H9 (cell line): ENCODE measurements around the gene IGSF1. TPM values are rescaled to one million over a fixed set of nuclear protein-coding genes. Genes with fewer than 3 reads are reported as not detected.

Experiments
- DNase-seq: peaks from one replicate; pipeline ENCODE4 v3.0.0-alpha.2; 2017
- H2AFZ ChIP-seq: one replicate; pipeline ENCODE4 v1.6.1; 2013; ENCODE audit warnings: mild to moderate bottlenecking, low read length, control low read depth, moderate library complexity
- H2AK5ac ChIP-seq: 2 replicates; pipeline ENCODE4 v1.6.1; 2013; ENCODE audit warnings: low read length, control low read depth, mixed read lengths; ENCODE audit not compliant: insufficient read length
- H2BK120ac ChIP-seq: one replicate; pipeline ENCODE4 v1.6.1; 2013; ENCODE audit warnings: low read depth, mild to moderate bottlenecking, low read length, control low read depth, inconsistent platforms; ENCODE audit not compliant: poor library complexity, severe bottlenecking
- H2BK12ac ChIP-seq: 2 replicates; pipeline ENCODE4 v1.6.1; 2013; ENCODE audit warnings: low read length, control low read depth, mixed read lengths, low read depth; ENCODE audit not compliant: insufficient read length
- H2BK15ac ChIP-seq: 2 replicates; pipeline ENCODE4 v1.6.1; 2013; ENCODE audit warnings: low read depth, low read length, control low read depth
- H2BK20ac ChIP-seq: one replicate; pipeline ENCODE4 v1.6.1; 2013; ENCODE audit warnings: low read depth, mild to moderate bottlenecking, low read length, control low read depth, inconsistent platforms; ENCODE audit not compliant: poor library complexity, severe bottlenecking
- H2BK5ac ChIP-seq: 2 replicates; pipeline ENCODE4 v1.6.1; 2013; ENCODE audit warnings: low read length, control low read depth, mixed read lengths; ENCODE audit not compliant: insufficient read length
- H3K14ac ChIP-seq: 2 replicates; pipeline ENCODE4 v1.6.1; 2013; ENCODE audit warnings: low read length, control low read depth; ENCODE audit not compliant: insufficient read depth
- H3K18ac ChIP-seq: 2 replicates; pipeline ENCODE4 v1.6.1; 2013; ENCODE audit warnings: low read depth, mild to moderate bottlenecking, mixed read lengths, low read length, control low read depth; ENCODE audit not compliant: insufficient read length
- H3K23ac ChIP-seq: 2 replicates; pipeline ENCODE4 v1.6.1; 2013; ENCODE audit warnings: low read length, control low read depth, mixed read lengths, low read depth; ENCODE audit not compliant: insufficient read length
- H3K23me2 ChIP-seq: 2 replicates; pipeline ENCODE4 v1.6.1; 2013; ENCODE audit warnings: low read depth, mild to moderate bottlenecking, mixed read lengths, low read length, control low read depth; ENCODE audit not compliant: insufficient read length, poor library complexity, severe bottlenecking
- H3K27ac ChIP-seq: 2 replicates; pipeline ENCODE4 v1.5.1; 2013; ENCODE audit warnings: low read length, control low read depth, mixed read lengths, low read depth; ENCODE audit not compliant: insufficient read length
- H3K27me3 ChIP-seq: 2 replicates; pipeline ENCODE4 v1.6.1; 2013; ENCODE audit warnings: low read length, control low read depth, inconsistent platforms; ENCODE audit not compliant: insufficient read depth
- H3K4ac ChIP-seq: 2 replicates; pipeline ENCODE4 v1.6.1; 2013; ENCODE audit warnings: low read depth, mild to moderate bottlenecking, control low read depth, inconsistent platforms, low read length, moderate library complexity
- H3K4me1 ChIP-seq: 2 replicates; pipeline ENCODE4 v1.6.1; 2013; ENCODE audit warnings: low read length, control low read depth, inconsistent platforms; ENCODE audit not compliant: insufficient read depth
- H3K4me2 ChIP-seq: 2 replicates; pipeline ENCODE4 v1.6.1; 2013; ENCODE audit warnings: low read length, control low read depth, mixed read lengths; ENCODE audit not compliant: insufficient read length, insufficient read depth
- H3K56ac ChIP-seq: 2 replicates; pipeline ENCODE4 v1.6.1; 2013; ENCODE audit warnings: low read depth, mild to moderate bottlenecking, mixed read lengths, low read length, control low read depth; ENCODE audit not compliant: insufficient read length
- H3K79me1 ChIP-seq: 2 replicates; pipeline ENCODE4 v1.6.1; 2013; ENCODE audit warnings: low read depth, mild to moderate bottlenecking, moderate library complexity, low read length, control low read depth, inconsistent platforms; ENCODE audit not compliant: insufficient read depth, poor library complexity, severe bottlenecking
- H3K79me2 ChIP-seq: 2 replicates; pipeline ENCODE4 v1.6.1; 2013; ENCODE audit warnings: low read length, control low read depth, inconsistent platforms; ENCODE audit not compliant: insufficient read depth
- H3K9ac ChIP-seq: 2 replicates; pipeline ENCODE4 v1.6.1; 2013; ENCODE audit warnings: low read length, control low read depth, mixed read lengths; ENCODE audit not compliant: insufficient read length; ENCODE audit errors: extremely low read depth
- H3K9me3 ChIP-seq: one replicate; pipeline ENCODE4 v1.6.1; 2013; ENCODE audit warnings: low read depth, low read length, inconsistent platforms; ENCODE audit not compliant: control insufficient read depth
- H3T11ph ChIP-seq: one replicate; pipeline ENCODE4 v1.6.1; 2013; ENCODE audit warnings: mild to moderate bottlenecking, low read length, control low read depth, inconsistent platforms
- H4K20me1 ChIP-seq: one replicate; pipeline ENCODE4 v1.6.1; 2013; ENCODE audit not compliant: control insufficient read depth, insufficient read length, insufficient read depth
- H4K5ac ChIP-seq: 2 replicates; pipeline ENCODE4 v1.6.1; 2013; ENCODE audit warnings: low read depth, mild to moderate bottlenecking, mixed read lengths, low read length, control low read depth; ENCODE audit not compliant: insufficient read length
- H4K8ac ChIP-seq: replicated peaks from 2 replicates; pipeline ENCODE4 v1.6.1; 2013; ENCODE audit warnings: low read length, control low read depth, mixed read lengths, low read depth; ENCODE audit not compliant: insufficient read length
- H4K91ac ChIP-seq: 2 replicates; pipeline ENCODE4 v1.6.1; 2013; ENCODE audit warnings: low read depth, mild to moderate bottlenecking, moderate library complexity, mixed read lengths, low read length, control low read depth; ENCODE audit not compliant: insufficient read length
- H3K27ac Mint-ChIP-seq, 3 experiments: 2 replicates in 2 of 3; 3 replicates in 1 of 3; pipeline ENCODE4 v1.8.0; 2020 to 2021; ENCODE audit warnings: mixed read lengths in 3 of 3, mild to moderate bottlenecking in 1 of 3, moderate library complexity in 1 of 3
- H3K27me3 Mint-ChIP-seq: 2 replicates; pipeline ENCODE4 v1.8.0; 2021; ENCODE audit warnings: low read depth, mild to moderate bottlenecking, moderate library complexity, mixed read lengths
- H3K36me3 Mint-ChIP-seq, 3 experiments: 2 replicates in 2 of 3; 3 replicates in 1 of 3; pipeline ENCODE4 v1.8.0; 2020 to 2021; ENCODE audit warnings: low read depth in 3 of 3, mixed read lengths in 3 of 3; ENCODE audit not compliant: insufficient read depth in 1 of 3
- H3K4me1 Mint-ChIP-seq, 2 experiments: 2 replicates each; pipeline ENCODE4 v1.8.0; 2020; ENCODE audit warnings: mixed read lengths in 2 of 2
- H3K4me3 Mint-ChIP-seq, 2 experiments: 2 replicates in 1 of 2; 3 replicates in 1 of 2; pipeline ENCODE4 v1.8.0; 2020 to 2021; ENCODE audit warnings: mild to moderate bottlenecking in 2 of 2, mixed read lengths in 2 of 2, moderate library complexity in 1 of 2
- H3K9me3 Mint-ChIP-seq, 2 experiments: 2 replicates in 1 of 2; 3 replicates in 1 of 2; pipeline ENCODE4 v1.8.0; 2020; ENCODE audit warnings: mild to moderate bottlenecking in 2 of 2, mixed read lengths in 2 of 2, moderate library complexity in 1 of 2
- WGBS: extraction: QIAGEN DNeasy Blood & Tissue Kit; methylation state at CpG from one replicate; pipeline ENCODE4 v1.1.7; 2013; ENCODE audit warnings: missing lambda C conversion rate, low lambda C conversion rate, mixed read lengths; ENCODE audit not compliant: insufficient read length; ENCODE audit errors: extremely low coverage; 5-methylcytosine and 5-hydroxymethylcytosine counted together
- total RNA-seq: library from RNA; stranded (reverse); gene quantifications from 2 replicates; pipeline ENCODE4 v1.2.1, GENCODE V29; 2021
- TF ChIP-seq, protein P1 (sequence below): fragments of 200-600 bp; sonication (generic); conservative IDR thresholded peaks from 3 replicates; pipeline ENCODE4 v1.8.0; 2021; ENCODE audit warnings: antibody characterized with exemption, mild to moderate bottlenecking

IGSF1 gene
- total RNA-seq, 1 experiment from 2014 or later = 12.5 TPM

DNA sequence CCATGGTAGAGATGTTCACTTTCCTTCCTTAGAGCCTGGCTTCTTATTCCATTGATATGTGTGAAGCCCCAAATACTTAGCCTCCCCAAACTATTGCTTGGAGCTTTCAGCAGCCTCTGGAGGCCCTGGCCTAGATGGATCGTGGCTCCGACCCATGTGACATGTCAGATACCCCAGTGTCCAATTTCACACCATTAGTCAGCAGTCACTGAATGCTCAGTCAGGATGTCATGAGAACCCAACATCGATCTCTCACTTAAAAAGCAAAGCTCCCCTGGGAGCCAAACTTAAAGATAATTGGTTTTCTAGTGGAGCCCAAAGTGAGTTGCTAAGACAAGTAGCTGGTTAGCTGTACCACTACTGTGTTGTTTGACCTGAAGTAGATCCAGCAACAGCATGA lies 41.6 kb upstream of the IGSF1 start:
- peaks cover 11 to 14% of the 10 kb centered on the region in 2 experiments for H3K9me3 Mint-ChIP-seq
- no peak overlapping the region for H3K4me3 Mint-ChIP-seq
- Histone ChIP-seq H3K9me3 (no peaks in the 10 kb centered on the region), H4K5ac (no peak overlapping the region), H3K18ac (no peak overlapping the region), H2AFZ (no peak overlapping the region), H3K4me2 (no peak overlapping the region), H3K79me2 (no peaks in the 10 kb centered on the region), H3T11ph (no peak overlapping the region), H3K9ac (no peak overlapping the region), H3K4ac (no peak overlapping the region), H3K27ac (no peak overlapping the region), H3K56ac (no peak overlapping the region), H2BK120ac (no peak overlapping the region), H2BK12ac (no peak overlapping the region), H4K91ac (no peak overlapping the region), H4K20me1 (no peaks in the 10 kb centered on the region), H2BK20ac (no peak overlapping the region), H3K79me1 (no peaks in the 10 kb centered on the region), H2BK5ac (no peak overlapping the region), H3K27me3 (no peaks in the 10 kb centered on the region), H4K8ac (no peak overlapping the region), H3K14ac (no peak overlapping the region), H3K23me2 (no peaks in the 10 kb centered on the region), H2BK15ac (no peak overlapping the region), H3K4me1 (no peaks in the 10 kb centered on the region), H3K23ac (no peak overlapping the region), H2AK5ac (no peak overlapping the region)
- H3K4me1 Mint-ChIP-seq = 0 out of 4 replicates have a peak, but pooled peaks cover 0 to 3% of the 10 kb centered on the region in 2 experiments
- no peak for DNase-seq
- TF ChIP-seq, protein P1, sequence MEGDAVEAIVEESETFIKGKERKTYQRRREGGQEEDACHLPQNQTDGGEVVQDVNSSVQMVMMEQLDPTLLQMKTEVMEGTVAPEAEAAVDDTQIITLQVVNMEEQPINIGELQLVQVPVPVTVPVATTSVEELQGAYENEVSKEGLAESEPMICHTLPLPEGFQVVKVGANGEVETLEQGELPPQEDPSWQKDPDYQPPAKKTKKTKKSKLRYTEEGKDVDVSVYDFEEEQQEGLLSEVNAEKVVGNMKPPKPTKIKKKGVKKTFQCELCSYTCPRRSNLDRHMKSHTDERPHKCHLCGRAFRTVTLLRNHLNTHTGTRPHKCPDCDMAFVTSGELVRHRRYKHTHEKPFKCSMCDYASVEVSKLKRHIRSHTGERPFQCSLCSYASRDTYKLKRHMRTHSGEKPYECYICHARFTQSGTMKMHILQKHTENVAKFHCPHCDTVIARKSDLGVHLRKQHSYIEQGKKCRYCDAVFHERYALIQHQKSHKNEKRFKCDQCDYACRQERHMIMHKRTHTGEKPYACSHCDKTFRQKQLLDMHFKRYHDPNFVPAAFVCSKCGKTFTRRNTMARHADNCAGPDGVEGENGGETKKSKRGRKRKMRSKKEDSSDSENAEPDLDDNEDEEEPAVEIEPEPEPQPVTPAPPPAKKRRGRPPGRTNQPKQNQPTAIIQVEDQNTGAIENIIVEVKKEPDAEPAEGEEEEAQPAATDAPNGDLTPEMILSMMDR = no peak
- no peaks in the 10 kb centered on the region for H3K27me3 Mint-ChIP-seq
- no CpG with 5 or more reads among the region's 3 CpGs for WGBS
- no peak overlapping the region for H3K27ac Mint-ChIP-seq
- H3K36me3 Mint-ChIP-seq = peaks cover 5 to 11% (median 8%) of the 10 kb centered on the region in 3 experiments
